NCI-H526 (cell line): ENCODE results near the gene TPR.
A peak's percentile ranks its signal among the peaks of the same experiment; 100 is the strongest.

Experiments used
- DNase-seq, 2 experiments: peaks; one replicate each; lab custom pipeline; 2025; lab: John Stamatoyannopoulos, UW

Gene TPR

GRCh38 chr1:186289943-186290545 is 85.0 kb downstream of the TPR start:
- no peak for DNase-seq

GRCh38 chr1:186286615-186287315 is 88.3 kb downstream of the TPR start:
- no peak for DNase-seq

GRCh38 chr1:186283374-186283773 is 91.7 kb downstream of the TPR start:
- no peak for DNase-seq

DNA sequence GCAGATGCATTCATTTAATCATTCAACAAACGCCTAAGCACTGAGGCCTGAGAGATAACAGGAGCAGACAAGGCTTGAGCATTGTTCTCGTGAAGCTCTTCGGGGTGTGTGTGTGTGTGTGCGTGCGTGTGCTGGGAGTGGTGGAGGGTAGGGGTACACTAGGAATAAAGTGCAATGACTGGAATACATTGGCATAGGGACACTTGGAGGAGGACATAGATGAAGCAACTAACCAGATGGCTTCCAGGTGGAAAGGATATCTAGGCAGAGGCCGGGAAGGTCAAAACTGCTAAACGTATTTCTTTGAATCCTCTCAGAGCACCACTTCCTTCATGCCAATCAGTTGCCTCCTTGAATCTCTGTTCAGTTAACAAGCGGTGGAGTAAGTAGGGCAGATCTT is 92.6 kb downstream of the TPR start:
- no peak for DNase-seq

DNA sequence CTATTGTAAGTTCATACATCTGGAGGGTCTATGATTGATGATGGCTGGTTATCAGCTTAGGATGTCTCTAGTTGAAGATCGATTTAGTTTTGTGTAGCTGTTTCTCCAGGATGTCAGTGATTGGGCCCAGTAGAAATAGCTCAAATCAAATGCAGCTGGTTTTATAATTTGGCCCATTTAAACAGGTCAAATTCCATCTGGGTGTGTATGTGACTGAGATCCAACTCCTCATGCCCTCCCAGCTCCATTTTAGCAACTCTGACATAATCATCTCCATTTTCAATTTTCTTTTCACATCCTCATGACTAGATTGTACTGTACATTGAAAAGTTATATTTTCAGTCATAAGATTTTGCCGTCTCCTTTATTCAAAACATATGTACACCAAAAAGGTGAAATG is 99.2 kb downstream of the TPR start:
- DNase-seq: no peak

GRCh38 chr1:186272486-186272885 is 102.6 kb downstream of the TPR start:
- peak; percentile 62 to 69 for DNase-seq

DNA sequence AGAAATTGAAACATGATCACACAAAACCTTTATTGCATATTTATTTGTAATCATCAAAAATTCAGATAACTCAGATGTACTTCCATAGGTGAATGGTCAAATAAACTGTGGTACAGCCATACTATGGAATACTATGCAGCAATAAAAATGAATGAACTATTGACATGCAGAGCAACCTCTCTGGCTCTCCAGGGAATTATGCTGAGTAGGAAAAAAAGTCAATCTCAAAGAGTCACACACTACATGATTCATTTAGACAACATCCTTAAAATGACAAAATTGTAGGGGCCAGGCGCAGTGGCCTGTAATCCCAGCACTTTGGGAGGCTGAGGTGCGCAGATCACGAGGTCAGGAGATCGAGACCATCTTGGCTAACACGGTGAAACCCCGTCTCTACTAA is 104.0 kb downstream of the TPR start:
- no peak for DNase-seq
